Effector CD4-positive, alpha-beta T cell (primary cell): ENCODE results near the gene KLKB1.
"Not testable (repeated sequence)": the region's sequence is repeated elsewhere in the genome, so short reads cannot be mapped to it uniquely, and the experiment has no call there.

ENCODE experiments used
- DNase-seq: peaks from one replicate; pipeline ENCODE4 v3.0.0-alpha.2; 2020

Gene KLKB1

DNA sequence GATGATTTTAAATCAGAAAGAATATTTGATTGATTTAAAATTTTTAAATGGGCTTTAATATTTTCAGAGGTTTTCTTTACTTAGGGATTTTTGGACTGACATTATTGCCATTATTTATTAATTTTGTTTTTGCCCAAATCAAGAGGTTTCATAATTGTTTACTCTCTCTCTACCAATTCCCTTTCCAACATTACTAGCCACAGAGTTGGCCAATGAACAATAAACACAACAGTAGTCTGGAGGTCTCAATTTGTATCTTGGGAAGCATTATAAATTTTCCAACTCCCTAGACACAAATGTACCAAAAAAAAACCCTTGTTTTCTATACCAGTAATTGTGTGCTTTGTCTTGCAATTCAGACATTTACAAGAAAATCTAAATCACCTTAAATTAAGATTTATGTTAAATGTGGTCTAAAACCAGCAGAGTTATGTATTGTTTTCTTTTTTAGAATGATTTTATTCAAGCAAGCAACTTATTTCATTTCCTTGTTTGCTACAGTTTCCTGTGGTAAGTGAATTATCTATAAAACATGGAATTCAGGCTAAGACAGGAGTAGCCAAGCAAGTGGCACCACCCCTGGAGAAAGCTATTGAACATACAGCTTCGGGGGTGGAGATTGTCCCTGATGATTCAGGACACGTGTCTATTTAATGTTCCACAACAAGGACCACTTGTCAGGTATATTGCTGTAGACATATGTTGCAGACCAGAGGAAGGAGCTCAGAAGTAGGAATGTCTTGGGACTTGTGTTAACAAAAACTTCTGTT is 622 bp downstream of the KLKB1 start:
- no peak for DNase-seq

DNA sequence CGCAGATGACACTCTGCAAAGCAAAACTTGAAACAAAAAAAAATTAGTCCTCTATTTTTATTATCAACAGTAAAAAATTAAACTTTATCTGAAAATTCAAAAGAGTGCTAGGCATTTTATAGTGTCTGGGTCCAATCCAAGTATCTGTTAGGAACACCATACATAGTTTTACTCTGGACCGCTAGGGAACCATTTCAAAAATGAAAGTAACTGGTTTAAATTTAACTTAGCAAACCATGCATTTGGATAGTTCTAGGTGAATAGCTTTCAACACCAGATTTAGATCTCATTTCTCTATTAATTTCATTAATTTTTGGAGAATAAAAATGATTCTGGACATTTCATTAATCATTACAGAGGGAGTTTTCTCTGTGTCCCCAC is 1.2 kb downstream of the KLKB1 start:
- DNase-seq, result no peak

DNA sequence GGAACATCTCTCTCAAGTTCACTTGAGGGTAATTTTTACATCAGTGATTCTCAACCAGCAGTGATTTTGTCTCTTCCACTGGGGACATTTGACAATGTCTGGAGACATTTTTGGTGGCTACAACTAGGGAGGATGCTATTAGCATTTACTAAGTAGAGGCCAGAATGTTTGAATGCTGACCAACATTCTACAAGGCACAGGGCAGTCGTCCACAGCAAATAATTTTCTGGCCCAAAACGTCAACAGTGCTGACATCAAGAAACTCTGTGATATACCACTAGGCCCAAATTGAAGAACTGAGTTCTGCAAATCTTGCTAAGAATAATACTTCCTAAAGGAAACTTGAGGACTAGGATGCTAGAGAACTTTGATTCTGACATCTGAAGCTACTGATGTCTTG is 7.1 kb downstream of the KLKB1 start:
- DNase-seq, result no peak

DNA sequence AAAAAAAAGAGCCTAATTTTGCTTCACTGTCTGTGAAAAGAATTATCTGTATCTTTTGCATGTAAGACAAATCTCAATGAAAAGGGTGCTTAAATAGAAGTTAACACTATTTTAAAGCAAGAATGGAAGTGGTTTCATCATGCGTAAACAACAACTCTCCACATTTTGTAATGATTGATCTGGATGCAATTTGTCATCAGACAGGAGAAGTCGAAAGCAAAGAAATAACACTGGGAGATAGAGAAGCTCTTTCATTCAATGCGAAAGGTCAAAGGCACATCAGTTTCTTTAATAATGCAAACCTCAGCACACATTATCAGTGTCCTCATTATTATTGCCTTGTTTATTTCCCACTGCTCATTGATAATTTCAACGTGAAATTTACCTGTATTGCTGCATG is 8.8 kb downstream of the KLKB1 start:
- DNase-seq, result no peak

GRCh38 chr4:186240452-186240847 is 13.1 kb downstream of the KLKB1 start:
- DNase-seq, result no peak

GRCh38 chr4:186240848-186241491 is 13.7 kb downstream of the KLKB1 start:
- no peak for DNase-seq

DNA sequence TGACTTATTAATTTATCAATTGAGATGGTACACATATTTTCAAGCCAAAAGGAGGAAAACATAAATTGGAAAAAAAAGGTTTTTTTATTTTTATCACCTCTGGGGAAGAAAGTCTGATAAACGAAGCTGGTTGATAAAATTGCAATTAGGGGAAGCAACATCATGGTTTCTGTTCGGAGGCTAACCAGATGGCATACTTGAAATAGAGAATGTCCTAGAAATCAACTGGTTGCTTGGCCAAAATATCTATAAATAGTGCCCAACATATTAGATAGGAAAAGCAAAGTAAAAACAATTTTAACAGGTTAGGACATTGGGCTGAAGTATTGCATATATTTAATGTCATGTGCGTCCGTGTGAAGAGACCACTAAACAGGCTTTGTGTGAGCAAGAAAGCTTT is 14.3 kb downstream of the KLKB1 start:
- DNase-seq, result no peak

DNA sequence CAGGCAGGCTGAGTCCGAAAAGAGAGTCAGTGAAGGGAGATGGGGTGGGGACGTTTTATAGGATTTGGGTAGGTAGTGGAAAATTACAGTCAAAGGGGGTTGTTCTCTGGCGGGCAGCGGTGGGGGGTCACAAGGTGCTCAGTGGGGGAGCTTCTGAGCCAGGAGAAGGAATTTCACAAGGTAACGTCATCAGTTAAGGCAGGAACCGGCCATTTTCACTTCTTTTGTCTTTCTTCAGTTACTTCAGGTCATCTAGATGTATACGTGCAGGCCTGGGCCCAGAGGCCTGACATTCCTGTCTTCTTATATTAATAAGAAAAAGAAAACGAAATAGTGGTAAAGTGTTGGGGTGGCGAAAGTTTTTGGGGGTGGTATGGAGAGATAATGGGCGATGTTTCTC is 14.7 kb downstream of the KLKB1 start:
- not testable (repeated sequence) for DNase-seq

- DNase-seq, result no peak
These were observed 16.0 kb downstream of the KLKB1 start for GRCh38 chr4:186243331-186243730.

DNA sequence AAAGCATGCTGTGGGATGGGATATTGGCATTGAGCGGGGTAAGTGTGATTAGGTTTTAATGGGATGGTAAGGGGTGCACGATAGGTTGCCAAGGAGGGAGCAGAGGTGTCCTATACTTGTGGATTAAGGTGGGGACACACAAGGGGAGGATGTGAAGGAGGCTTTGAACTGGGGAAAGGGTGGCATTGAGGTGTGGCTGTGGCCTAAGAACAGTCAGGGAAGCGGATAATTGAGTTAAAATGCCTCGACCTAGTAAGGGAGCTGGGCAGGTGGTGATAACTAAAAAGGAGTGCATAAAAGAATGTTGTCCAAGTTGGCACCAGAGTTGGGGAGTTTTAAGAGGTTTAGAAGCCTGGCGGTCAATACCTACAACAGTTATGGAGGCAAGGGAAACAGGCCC is 17.5 kb downstream of the KLKB1 start:
- DNase-seq, result no peak

- DNase-seq, result not testable (repeated sequence)
These were observed 19.9 kb downstream of the KLKB1 start for GRCh38 chr4:186247062-186247752.

DNA sequence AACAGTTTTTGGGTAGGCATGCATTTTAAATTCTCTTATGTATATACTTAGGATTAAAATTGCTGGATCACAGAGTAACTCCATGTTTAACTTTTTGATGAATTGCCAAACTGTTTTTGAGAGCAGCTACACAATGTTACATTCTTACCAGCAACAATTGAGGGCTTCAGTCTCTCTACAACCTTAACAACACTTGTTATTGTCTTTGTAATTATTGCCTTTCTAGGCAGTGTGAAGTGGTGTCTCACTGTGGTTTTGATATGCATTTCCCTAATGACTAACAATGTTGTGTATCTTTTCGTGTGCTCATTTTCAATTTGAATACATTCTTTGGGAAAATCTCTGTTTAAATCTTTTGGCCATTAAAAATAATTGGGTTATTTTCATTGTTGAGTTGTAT is 21.3 kb downstream of the KLKB1 start:
- no peak for DNase-seq

GRCh38 chr4:186249785-186250754 is 22.8 kb downstream of the KLKB1 start:
- no peak for DNase-seq

- DNase-seq, result no peak
These were observed 23.5 kb downstream of the KLKB1 start for GRCh38 chr4:186250760-186251159.

- DNase-seq, result no peak
These were observed 27.8 kb downstream of the KLKB1 start for GRCh38 chr4:186255122-186255521.

GRCh38 chr4:186258216-186258811 is 31.0 kb downstream of the KLKB1 start:
- DNase-seq, result no peak

GRCh38 chr4:186260117-186260503 is 32.8 kb downstream of the KLKB1 start:
- no peak for DNase-seq

DNA sequence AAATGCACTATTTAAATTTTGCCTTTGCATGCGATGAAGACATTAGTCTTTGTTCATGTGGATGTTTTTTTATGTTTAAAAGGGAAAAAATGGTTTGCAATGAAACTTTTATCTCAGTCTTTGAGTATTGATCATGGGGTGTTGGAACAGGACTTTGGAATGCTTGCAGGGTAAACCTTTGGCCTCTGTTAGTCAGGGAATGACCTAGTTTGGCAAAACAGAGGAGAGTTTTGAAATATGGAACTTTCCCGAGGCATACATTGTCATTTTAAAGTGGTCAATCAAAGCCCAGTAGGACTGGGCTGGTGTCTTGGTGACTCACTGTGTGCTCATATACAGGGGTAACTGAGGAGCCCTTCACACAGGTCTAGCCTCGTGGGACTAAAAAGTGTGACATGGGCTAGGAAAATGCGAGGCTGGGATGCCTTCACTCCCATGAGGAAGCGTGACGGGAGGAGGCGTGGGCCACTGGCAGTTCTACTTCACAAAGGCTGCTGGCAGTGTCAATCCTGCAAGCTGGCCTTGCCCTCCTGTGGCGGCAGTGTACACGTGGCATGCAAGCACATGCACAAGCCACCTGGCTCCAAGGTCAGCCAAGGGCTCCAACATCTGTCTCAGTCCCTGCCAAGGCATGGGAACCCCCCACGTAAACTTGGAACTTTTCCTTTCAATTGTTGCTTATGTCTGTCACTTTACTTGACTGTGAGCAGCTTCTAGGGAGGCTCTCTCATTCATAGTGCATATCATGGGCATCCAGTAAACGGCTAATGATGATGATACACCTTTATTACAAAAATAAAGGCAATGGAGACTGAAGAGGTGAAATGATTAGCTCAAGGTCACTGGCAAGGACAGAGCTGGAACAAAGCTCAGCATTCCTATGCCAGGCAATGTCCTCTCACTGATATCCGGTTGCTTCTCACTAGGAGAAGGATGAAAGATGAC is 33.5 kb downstream of the KLKB1 start:
- DNase-seq, result no peak

- DNase-seq, result no peak
These were observed 37.4 kb downstream of the KLKB1 start for GRCh38 chr4:186264660-186265059.

GRCh38 chr4:186265250-186265649 is 37.9 kb downstream of the KLKB1 start:
- not testable (repeated sequence) for DNase-seq
